ENCODE measurements around the gene NEK9. TPM values are rescaled to one million over a fixed set of nuclear protein-coding genes. Genes with fewer than 3 reads are reported as not detected.

Gene NEK9
- total and polyA plus RNA-seq, 2 donors (not counting 1 experiment from before 2014, with no cell fraction given) = 35.1 to 110 TPM

DNA sequence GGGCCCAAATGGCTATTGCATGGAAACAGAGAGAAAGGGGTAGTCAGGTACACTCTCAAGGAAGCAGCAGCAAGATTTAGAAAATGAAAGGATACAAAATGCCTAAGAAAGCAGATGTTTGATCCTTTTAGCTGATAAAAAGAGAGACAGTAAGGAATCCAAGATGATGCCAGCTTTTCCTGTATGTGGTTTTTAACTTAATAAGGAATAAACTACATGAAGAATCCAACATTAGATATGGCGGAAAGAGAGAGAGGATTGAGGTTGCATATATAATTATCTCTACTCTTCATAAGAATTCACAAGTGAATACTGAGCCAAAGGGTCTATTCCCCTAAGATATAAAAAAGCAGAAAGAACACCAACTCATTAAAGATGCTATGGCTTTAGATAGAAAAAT is 38.0 kb upstream of the NEK9 start:
- Mint-ChIP-seq H3K27me3 (no peaks in the 10 kb centered on the region), H3K4me3 (no peak overlapping the region), H3K9me3 (ENCODE audit: insufficient read depth) (no peaks in the 10 kb centered on the region), H3K27ac (no peak overlapping the region), H3K4me1 (peaks cover 40% of the 10 kb centered on the region)
- H3K4me1 ChIP-seq (ENCODE audit: control insufficient read depth in 2 of 2, insufficient read depth in 2 of 2, low read length in 2 of 2) = peaks cover 3% of the 10 kb centered on the region in 2 donors
- H3K36me3 ChIP-seq (replicated peaks in 1 of 2; ENCODE audit: control extremely low read depth in 1 of 2, control insufficient read depth in 1 of 2, extremely low read depth in 1 of 2, insufficient read depth in 2 of 2, low read length in 1 of 2) = peaks cover 0 to 6% of the 10 kb centered on the region in 2 experiments
- H3K27ac ChIP-seq (ENCODE audit: low read length in 2 of 2) = no peak overlapping the region
- no peak for ATAC-seq (ENCODE audit: low read depth)
- intact Hi-C loops (cut with micrococcal nuclease) = no loop called here
- ChIA-PET POLR2A (no interaction called here), CTCF (interaction anchor here (0.7 kb wide), 1 partner anchor 115 kb away, joined by 5 read pairs; no protein-coding TSS in a partner anchor)
- no peak overlapping the region for H3K4me2 ChIP-seq (replicated peaks; ENCODE audit: low read depth, low read length, poor library complexity, severe bottlenecking)
- peaks cover 98% of the 10 kb centered on the region for H3K79me2 ChIP-seq (ENCODE audit: control insufficient read depth, insufficient read depth, low read length)
- H2AFZ ChIP-seq (ENCODE audit: insufficient read depth, low read depth, low read length, poor library complexity, severe bottlenecking) = no peak overlapping the region
- H4K20me1 ChIP-seq (ENCODE audit: control insufficient read depth, insufficient read depth, low read length, poor library complexity, severe bottlenecking) = peaks cover 51% of the 10 kb centered on the region
- H3K4me3 ChIP-seq (ENCODE audit: control extremely low read depth in 1 of 5, extremely low read depth in 1 of 5, insufficient read depth in 1 of 5, low read depth in 2 of 5, low read length in 4 of 5) = no peak overlapping the region
- no peaks in the 10 kb centered on the region for H3K27me3 ChIP-seq (replicated peaks in 1 of 4; ENCODE audit: control extremely low read depth in 1 of 4, control insufficient read depth in 3 of 4, insufficient read depth in 4 of 4, low read length in 3 of 4)
- no peak overlapping the region for H3K9ac ChIP-seq (ENCODE audit: low read length)
- no peaks in the 10 kb centered on the region for H3K9me3 ChIP-seq (ENCODE audit: control extremely low read depth in 1 of 3, control insufficient read depth in 2 of 3, insufficient read depth in 1 of 3, low read length in 2 of 3)
- WGBS (ENCODE audit: insufficient coverage) = no CpG with 5 or more reads among the region's 1 CpG
- no peak for TF ChIP-seq EZH2 (IDR thresholded peaks at IDR 0.05; ENCODE audit: borderline replicate concordance, insufficient read depth, low read depth, low read length, poor library complexity, severe bottlenecking)
- TF ChIP-seq, protein P1, sequence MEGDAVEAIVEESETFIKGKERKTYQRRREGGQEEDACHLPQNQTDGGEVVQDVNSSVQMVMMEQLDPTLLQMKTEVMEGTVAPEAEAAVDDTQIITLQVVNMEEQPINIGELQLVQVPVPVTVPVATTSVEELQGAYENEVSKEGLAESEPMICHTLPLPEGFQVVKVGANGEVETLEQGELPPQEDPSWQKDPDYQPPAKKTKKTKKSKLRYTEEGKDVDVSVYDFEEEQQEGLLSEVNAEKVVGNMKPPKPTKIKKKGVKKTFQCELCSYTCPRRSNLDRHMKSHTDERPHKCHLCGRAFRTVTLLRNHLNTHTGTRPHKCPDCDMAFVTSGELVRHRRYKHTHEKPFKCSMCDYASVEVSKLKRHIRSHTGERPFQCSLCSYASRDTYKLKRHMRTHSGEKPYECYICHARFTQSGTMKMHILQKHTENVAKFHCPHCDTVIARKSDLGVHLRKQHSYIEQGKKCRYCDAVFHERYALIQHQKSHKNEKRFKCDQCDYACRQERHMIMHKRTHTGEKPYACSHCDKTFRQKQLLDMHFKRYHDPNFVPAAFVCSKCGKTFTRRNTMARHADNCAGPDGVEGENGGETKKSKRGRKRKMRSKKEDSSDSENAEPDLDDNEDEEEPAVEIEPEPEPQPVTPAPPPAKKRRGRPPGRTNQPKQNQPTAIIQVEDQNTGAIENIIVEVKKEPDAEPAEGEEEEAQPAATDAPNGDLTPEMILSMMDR (IDR thresholded peaks at IDR 0.05) = no peak
- DNase-seq = no peak

DNA sequence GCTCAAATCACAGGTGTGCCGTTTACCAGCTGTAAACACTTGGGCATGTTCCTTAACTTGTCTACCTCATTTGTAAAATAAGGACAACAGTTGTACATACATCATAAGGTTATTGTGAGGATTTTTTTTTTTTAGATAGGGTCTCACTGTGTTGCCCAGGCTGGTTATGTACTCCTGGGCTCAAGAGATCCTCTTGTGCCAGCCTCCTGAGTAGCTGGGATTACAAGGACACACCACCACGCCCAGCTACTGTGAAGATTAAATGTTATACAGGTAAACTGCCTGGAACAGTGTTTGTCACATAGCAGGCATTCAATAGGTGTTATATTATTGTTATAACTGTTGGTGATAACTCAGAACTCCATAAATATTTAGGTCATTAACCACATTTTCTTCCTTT is 36.8 kb upstream of the NEK9 start:
- ATAC-seq (ENCODE audit: low read depth) = no peak
- H3K9me3 ChIP-seq (ENCODE audit: control extremely low read depth in 1 of 3, control insufficient read depth in 2 of 3, insufficient read depth in 1 of 3, low read length in 2 of 3) = no peaks in the 10 kb centered on the region
- no CpG with 5 or more reads among the region's 2 CpGs for WGBS (ENCODE audit: insufficient coverage)
- ChIA-PET POLR2A (no interaction called here), CTCF (interaction anchor here (0.5 to 1.2 kb wide), 6 partner anchors 10 to 325 kb away, joined by 3 to 6 read pairs (median 4); no protein-coding TSS in a partner anchor)
- no peak overlapping the region for H3K4me2 ChIP-seq (replicated peaks; ENCODE audit: low read depth, low read length, poor library complexity, severe bottlenecking)
- no peak overlapping the region for H3K4me3 ChIP-seq (ENCODE audit: control extremely low read depth in 1 of 5, extremely low read depth in 1 of 5, insufficient read depth in 1 of 5, low read depth in 2 of 5, low read length in 4 of 5)
- H2AFZ ChIP-seq (ENCODE audit: insufficient read depth, low read depth, low read length, poor library complexity, severe bottlenecking) = no peak overlapping the region
- no peak overlapping the region for H3K9ac ChIP-seq (ENCODE audit: low read length)
- peaks cover 40% of the 10 kb centered on the region for H4K20me1 ChIP-seq (ENCODE audit: control insufficient read depth, insufficient read depth, low read length, poor library complexity, severe bottlenecking)
- peaks cover 3 to 8% of the 10 kb centered on the region in 2 donors for H3K4me1 ChIP-seq (ENCODE audit: control insufficient read depth in 2 of 2, insufficient read depth in 2 of 2, low read length in 2 of 2)
- intact Hi-C loops (cut with micrococcal nuclease) = no loop called here
- H3K36me3 ChIP-seq (replicated peaks in 1 of 2; ENCODE audit: control extremely low read depth in 1 of 2, control insufficient read depth in 1 of 2, extremely low read depth in 1 of 2, insufficient read depth in 2 of 2, low read length in 1 of 2) = peaks cover 0 to 6% of the 10 kb centered on the region in 2 experiments
- H3K79me2 ChIP-seq (ENCODE audit: control insufficient read depth, insufficient read depth, low read length) = peaks cover 97% of the 10 kb centered on the region
- no peaks in the 10 kb centered on the region for H3K27me3 ChIP-seq (replicated peaks in 1 of 4; ENCODE audit: control extremely low read depth in 1 of 4, control insufficient read depth in 3 of 4, insufficient read depth in 4 of 4, low read length in 3 of 4)
- H3K9me3 Mint-ChIP-seq (ENCODE audit: insufficient read depth) = no peaks in the 10 kb centered on the region
- DNase-seq = no peak
- no peak overlapping the region for H3K4me3 Mint-ChIP-seq
- peaks cover 41% of the 10 kb centered on the region for H3K4me1 Mint-ChIP-seq
- H3K27me3 Mint-ChIP-seq = no peaks in the 10 kb centered on the region
- TF ChIP-seq, protein P1 (IDR thresholded peaks at IDR 0.05) = no peak
- no peak for TF ChIP-seq EZH2 (IDR thresholded peaks at IDR 0.05; ENCODE audit: borderline replicate concordance, insufficient read depth, low read depth, low read length, poor library complexity, severe bottlenecking)
- H3K27ac Mint-ChIP-seq = no peak overlapping the region
- H3K27ac ChIP-seq (ENCODE audit: low read length in 2 of 2) = no peak overlapping the region

Data from B cell (primary cell).